GM12878 (cell line): ENCODE results near the gene RAD51B.

Experiments used
- LARP7 ChIP-seq: fragments of 450-650 bp; IDR thresholded peaks from 2 replicates; pipeline ENCODE4 v1.6.1; 2017; ENCODE audit warnings: mild to moderate bottlenecking
- MYC ChIP-seq: IDR thresholded peaks from 2 replicates; pipeline ENCODE4 v1.6.1; 2011; ENCODE audit warnings: mild to moderate bottlenecking, low read length, moderate library complexity, inconsistent platforms; ENCODE audit not compliant: insufficient read depth, insufficient replicate concordance, insufficient read length, severe bottlenecking
- NR2C2 ChIP-seq: IDR thresholded peaks from 2 replicates; pipeline ENCODE4 v1.6.1; 2011; ENCODE audit warnings: borderline replicate concordance, low read depth; ENCODE audit not compliant: control insufficient read depth, insufficient read length
- POLR2A ChIP-seq: IDR thresholded peaks from 2 replicates; pipeline ENCODE4 v1.6.1; 2011; ENCODE audit warnings: low read depth, mild to moderate bottlenecking, low read length
- POLR2AphosphoS2 ChIP-seq: IDR thresholded peaks from 2 replicates; pipeline ENCODE4 v1.6.1; 2011; ENCODE audit warnings: low read depth, mild to moderate bottlenecking, low read length, improper control_type of control experiment, moderate library complexity
- RFX5 ChIP-seq: IDR thresholded peaks from 2 replicates; pipeline ENCODE4 v1.6.1; 2011; ENCODE audit warnings: low read depth, low read length, improper control_type of control experiment
- SP1 ChIP-seq: IDR thresholded peaks from one replicate; pipeline ENCODE4 v1.6.1; 2011; ENCODE audit warnings: low read depth, low read length
- YY1 ChIP-seq: IDR thresholded peaks from 2 replicates; pipeline ENCODE4 v1.6.1; 2011; ENCODE audit warnings: low read depth, mild to moderate bottlenecking, low read length
- TF ChIP-seq, protein P1 (sequence below), 3 experiments: IDR thresholded peaks in 2 of 3; conservative IDR thresholded peaks in 1 of 3; 2 replicates each; pipeline ENCODE4 v1.5.1; 2011; ENCODE audit warnings: low read depth in 3 of 3, low read length in 3 of 3, mild to moderate bottlenecking in 3 of 3, control low read depth in 2 of 3, moderate library complexity in 2 of 3, inconsistent platforms in 1 of 3, mixed read lengths in 1 of 3; ENCODE audit not compliant: control insufficient read depth in 2 of 3, insufficient read depth in 1 of 3; ENCODE audit errors: extremely low read depth in 1 of 3
- TF ChIP-seq, protein P2 (sequence below): IDR thresholded peaks from 2 replicates; pipeline ENCODE4 v1.6.1; 2011; ENCODE audit warnings: low read depth, low read length, improper control_type of control experiment, borderline replicate concordance

DNA sequence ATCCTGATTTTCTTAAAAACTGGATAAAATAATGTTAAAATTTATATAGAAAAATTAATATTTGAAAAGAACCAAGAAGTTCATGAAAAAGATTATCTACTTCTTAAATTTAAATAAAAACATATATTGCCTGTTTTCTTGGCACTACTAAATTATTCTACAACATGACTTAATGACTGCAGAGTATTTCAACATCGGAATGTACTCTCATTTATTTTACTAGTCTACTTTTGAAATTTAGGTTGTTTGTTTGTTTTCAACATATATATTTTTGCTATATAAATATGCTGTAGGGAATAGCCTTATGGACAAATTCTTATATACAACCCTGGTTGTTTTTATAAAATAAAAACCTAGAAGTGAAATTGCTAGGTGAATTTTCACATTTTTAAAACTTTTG, 231.6 kb downstream of the RAD51B start:
- TF ChIP-seq RFX5 (no peak), POLR2AphosphoS2 (no peak), SP1 (no peak), MYC (no peak), YY1 (no peak), NR2C2 (no peak), POLR2A (no peak), LARP7 (no peak)
- TF ChIP-seq, protein P1, sequence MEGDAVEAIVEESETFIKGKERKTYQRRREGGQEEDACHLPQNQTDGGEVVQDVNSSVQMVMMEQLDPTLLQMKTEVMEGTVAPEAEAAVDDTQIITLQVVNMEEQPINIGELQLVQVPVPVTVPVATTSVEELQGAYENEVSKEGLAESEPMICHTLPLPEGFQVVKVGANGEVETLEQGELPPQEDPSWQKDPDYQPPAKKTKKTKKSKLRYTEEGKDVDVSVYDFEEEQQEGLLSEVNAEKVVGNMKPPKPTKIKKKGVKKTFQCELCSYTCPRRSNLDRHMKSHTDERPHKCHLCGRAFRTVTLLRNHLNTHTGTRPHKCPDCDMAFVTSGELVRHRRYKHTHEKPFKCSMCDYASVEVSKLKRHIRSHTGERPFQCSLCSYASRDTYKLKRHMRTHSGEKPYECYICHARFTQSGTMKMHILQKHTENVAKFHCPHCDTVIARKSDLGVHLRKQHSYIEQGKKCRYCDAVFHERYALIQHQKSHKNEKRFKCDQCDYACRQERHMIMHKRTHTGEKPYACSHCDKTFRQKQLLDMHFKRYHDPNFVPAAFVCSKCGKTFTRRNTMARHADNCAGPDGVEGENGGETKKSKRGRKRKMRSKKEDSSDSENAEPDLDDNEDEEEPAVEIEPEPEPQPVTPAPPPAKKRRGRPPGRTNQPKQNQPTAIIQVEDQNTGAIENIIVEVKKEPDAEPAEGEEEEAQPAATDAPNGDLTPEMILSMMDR (IDR thresholded peaks at IDR 0.05 in 2 of 3, conservative IDR thresholded peaks at IDR 0.05 in 1 of 3; ENCODE audit: control insufficient read depth in 2 of 3, extremely low read depth in 1 of 3, insufficient read depth in 1 of 3, low read depth in 3 of 3, low read length in 3 of 3), result no peak
- TF ChIP-seq, protein P2, sequence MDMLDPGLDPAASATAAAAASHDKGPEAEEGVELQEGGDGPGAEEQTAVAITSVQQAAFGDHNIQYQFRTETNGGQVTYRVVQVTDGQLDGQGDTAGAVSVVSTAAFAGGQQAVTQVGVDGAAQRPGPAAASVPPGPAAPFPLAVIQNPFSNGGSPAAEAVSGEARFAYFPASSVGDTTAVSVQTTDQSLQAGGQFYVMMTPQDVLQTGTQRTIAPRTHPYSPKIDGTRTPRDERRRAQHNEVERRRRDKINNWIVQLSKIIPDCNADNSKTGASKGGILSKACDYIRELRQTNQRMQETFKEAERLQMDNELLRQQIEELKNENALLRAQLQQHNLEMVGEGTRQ, result no peak
